ENCODE measurements around the gene RMND1. TPM values are rescaled to one million over a fixed set of nuclear protein-coding genes. Genes with fewer than 3 reads are reported as not detected.

Gene RMND1
- total RNA-seq, 1 donor from 2014 or later: 27.4 TPM

DNA sequence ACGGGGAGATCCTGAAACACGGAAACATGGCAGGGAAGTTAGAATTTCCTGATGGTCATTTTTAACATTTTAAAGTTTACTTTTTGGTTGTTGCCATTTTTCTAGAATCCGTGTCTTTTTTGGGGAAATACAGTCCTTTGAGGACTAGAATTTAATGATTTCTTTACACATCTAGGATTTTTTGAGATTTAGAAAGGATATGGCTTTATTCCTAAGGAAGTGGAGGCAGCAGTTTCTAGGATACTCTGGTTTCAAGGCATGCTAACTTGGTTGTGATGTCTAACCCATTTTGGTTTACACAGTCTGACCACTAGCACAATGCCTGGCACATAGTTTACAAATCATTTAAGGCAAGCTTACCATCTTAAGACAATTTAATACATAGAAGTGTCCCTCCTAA lies 59.5 kb downstream of the RMND1 start:
- Mint-ChIP-seq H3K4me1 (peaks cover 57% of the 10 kb centered on the region), H3K27ac (ENCODE audit: unreplicated experiment) (peak overlapping the region; percentile 89), H3K9me3 (no peaks in the 10 kb centered on the region), H3K27me3 (ENCODE audit: low read depth) (no peaks in the 10 kb centered on the region), H3K36me3 (ENCODE audit: low read depth) (peaks cover 5% of the 10 kb centered on the region), H3K4me3 (peak overlapping the region; percentile 92)
- DNase-seq (ENCODE audit: low read depth, low spot score): no peak
- TF ChIP-seq, protein P1, sequence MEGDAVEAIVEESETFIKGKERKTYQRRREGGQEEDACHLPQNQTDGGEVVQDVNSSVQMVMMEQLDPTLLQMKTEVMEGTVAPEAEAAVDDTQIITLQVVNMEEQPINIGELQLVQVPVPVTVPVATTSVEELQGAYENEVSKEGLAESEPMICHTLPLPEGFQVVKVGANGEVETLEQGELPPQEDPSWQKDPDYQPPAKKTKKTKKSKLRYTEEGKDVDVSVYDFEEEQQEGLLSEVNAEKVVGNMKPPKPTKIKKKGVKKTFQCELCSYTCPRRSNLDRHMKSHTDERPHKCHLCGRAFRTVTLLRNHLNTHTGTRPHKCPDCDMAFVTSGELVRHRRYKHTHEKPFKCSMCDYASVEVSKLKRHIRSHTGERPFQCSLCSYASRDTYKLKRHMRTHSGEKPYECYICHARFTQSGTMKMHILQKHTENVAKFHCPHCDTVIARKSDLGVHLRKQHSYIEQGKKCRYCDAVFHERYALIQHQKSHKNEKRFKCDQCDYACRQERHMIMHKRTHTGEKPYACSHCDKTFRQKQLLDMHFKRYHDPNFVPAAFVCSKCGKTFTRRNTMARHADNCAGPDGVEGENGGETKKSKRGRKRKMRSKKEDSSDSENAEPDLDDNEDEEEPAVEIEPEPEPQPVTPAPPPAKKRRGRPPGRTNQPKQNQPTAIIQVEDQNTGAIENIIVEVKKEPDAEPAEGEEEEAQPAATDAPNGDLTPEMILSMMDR (conservative IDR thresholded peaks at IDR 0.05): no peak

DNA sequence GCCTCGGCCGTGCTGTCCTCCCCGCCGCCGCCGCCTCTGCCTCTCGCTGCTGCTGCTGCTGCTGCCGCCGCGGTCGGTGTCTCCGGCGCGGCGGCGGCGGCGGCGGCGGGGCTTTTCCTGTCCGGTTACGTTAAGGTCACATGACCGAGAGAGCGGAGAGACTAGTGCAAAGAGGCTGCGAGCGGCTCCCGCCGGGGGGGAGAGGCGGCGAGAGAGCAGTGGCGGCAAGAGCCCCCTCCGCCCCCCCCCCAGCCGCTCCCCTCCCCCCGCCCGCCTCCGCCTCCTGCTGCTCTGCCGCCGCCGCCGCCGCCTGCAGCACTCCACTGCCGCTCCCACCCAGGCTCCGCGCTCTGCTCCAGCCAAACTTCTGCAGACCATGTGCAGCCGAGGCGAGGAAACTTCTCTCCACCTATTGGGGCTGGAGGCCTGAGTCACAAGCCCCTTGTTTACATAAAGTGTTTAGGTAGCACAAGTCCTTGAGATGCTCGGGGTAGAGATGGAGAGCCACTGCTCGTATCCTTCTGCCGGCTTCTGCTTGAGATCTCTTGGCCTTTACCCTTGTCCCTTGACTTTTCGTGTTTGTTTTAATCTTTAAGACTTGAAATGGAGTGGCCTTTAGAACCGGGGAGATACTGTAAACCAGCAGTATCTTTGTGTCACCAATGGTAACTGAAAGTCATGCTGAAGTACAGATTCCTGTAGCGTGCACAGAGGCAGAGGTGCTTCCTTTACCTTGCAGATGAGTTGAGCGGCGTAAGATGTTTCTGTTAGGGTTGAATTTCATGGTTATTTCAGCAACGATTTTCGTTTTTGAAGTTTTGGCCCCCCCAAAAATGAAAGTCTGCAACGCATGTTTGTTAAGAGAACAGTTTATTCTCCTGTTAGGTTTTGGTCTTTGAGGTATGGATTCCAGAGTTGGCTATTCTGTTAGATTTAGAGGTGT lies 60.2 kb downstream of the RMND1 start, which contains the start of gene ZBTB2:
ZBTB2 (minus strand) TSS at position 89 of the 943 bp plus-strand sequence. CDS start 17,922 bp downstream, outside the sequence.
- H3K27ac Mint-ChIP-seq (ENCODE audit: unreplicated experiment): peak within 1 kb of the TSS; percentile 89
- H3K4me3 Mint-ChIP-seq: peak within 1 kb of the TSS; percentile 92
- no peaks in the 10 kb centered on the region for H3K27me3 Mint-ChIP-seq (ENCODE audit: low read depth)
- no peaks in the 10 kb centered on the region for H3K9me3 Mint-ChIP-seq
- H3K4me1 Mint-ChIP-seq: peaks cover 58% of the 10 kb centered on the region
- TF ChIP-seq, protein P1 (conservative IDR thresholded peaks at IDR 0.05): no peak
- DNase-seq (ENCODE audit: low read depth, low spot score): peak; percentile 49
- peaks cover 2% of the 10 kb centered on the region for H3K36me3 Mint-ChIP-seq (ENCODE audit: low read depth)

DNA sequence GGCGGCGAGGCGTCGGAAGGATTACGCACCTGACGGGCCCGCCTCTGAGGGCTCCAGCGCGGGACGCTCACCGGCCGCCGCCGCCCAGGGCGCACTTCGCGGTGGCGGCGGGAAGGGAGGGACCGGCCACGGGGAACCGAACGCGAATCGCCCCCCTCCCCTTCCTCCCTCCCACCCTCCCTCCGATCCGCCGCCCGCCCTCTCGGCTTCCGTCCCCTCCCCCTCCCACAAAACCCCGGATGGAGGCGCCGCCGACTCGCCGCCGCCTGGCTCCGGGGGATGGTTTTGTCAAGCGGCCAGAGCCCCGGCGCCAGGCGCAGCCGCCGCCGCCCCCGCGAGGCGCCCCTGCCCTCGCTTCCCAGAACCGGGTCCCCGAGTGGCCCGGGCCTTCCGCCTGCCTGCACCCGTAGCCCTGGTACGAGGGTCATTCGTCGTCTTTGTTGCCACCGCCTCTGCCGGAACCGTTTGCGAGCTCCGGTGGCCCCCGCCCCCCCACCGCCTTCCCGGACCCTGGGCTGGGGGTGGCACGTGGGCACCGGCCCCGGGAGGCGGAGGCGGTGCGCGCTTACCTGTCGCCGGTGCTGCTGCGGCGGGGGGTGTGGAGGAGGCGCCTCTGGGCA lies 61.0 kb downstream of the RMND1 start:
- H3K27ac Mint-ChIP-seq (ENCODE audit: unreplicated experiment): no peak overlapping the region
- peaks cover 51% of the 10 kb centered on the region for H3K4me1 Mint-ChIP-seq
- no peaks in the 10 kb centered on the region for H3K9me3 Mint-ChIP-seq
- no peaks in the 10 kb centered on the region for H3K36me3 Mint-ChIP-seq (ENCODE audit: low read depth)
- no peaks in the 10 kb centered on the region for H3K27me3 Mint-ChIP-seq (ENCODE audit: low read depth)
- peak; percentile 78 for DNase-seq (ENCODE audit: low read depth, low spot score)
- no peak overlapping the region for H3K4me3 Mint-ChIP-seq
- TF ChIP-seq, protein P1 (conservative IDR thresholded peaks at IDR 0.05): no peak

DNA sequence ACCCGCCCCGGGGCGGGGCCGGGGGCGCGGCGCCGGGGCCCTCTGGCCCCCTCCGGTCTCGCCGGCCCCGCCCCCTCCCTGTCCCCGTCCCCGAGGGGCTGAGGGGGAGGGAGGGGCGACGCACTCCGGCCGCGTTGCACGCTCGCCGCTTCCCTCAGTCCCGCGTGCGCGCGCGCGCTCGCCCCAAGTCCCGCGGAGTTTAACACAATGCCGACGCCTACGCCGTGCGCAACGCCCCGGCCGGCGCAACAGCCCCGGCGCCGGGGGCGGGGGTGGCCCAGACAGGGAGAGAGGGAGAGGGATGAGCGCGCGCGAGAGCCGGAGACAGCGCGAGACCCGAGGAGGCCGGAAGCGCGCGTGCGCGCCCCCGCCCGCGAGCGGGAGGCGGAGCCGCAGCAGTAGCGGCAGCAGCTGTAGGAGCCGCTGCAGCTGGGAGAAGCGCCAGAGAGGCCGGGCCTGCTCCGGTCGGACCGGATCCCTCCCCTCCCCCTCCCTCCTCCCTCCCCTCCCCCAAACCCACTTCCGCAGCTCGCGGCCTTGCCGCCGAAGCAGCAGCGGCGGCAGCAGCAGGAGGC lies 61.6 kb downstream of the RMND1 start:
- H3K9me3 Mint-ChIP-seq: no peaks in the 10 kb centered on the region
- H3K36me3 Mint-ChIP-seq (ENCODE audit: low read depth): no peaks in the 10 kb centered on the region
- H3K4me3 Mint-ChIP-seq: peak overlapping the region; percentile 85
- H3K27ac Mint-ChIP-seq (ENCODE audit: unreplicated experiment): no peak overlapping the region
- peak; percentile 94 for DNase-seq (ENCODE audit: low read depth, low spot score)
- H3K4me1 Mint-ChIP-seq: peaks cover 49% of the 10 kb centered on the region
- TF ChIP-seq, protein P1 (conservative IDR thresholded peaks at IDR 0.05): no peak
- H3K27me3 Mint-ChIP-seq (ENCODE audit: low read depth): no peaks in the 10 kb centered on the region

DNA sequence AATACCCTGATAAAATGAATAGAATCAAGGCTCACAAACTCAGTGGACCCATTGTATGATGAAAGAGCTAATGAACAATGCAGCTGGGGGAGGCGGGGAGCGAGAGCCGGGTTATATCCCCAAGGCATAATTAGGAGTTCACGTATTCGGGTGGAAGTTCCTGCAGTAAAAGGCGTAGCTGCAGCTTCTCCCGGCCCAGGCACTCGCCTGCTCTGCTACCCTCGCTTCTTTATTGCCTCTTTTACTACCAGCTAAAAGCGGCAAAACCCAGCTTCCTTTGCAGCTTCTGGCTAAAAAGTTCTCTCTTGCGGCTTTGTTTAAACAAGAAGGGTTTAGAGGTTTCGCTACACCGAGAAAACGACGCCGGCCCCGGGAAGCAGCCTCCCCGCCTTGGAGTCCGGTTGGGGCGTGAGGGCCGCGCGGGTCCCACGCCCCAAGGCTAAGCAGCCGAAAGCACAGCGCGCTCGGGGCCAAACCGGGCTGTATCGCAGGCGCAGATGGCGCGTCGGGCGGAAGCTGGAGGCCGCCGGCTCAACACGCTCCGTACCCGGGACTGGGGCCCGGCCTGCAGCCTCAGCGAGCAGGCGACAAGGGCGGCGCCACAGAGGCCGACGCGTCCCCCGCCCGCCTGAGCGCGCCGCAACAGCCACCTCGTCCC lies 62.2 kb downstream of the RMND1 start:
- no peaks in the 10 kb centered on the region for H3K36me3 Mint-ChIP-seq (ENCODE audit: low read depth)
- H3K4me1 Mint-ChIP-seq: peaks cover 45% of the 10 kb centered on the region
- TF ChIP-seq, protein P1 (conservative IDR thresholded peaks at IDR 0.05): no peak
- H3K9me3 Mint-ChIP-seq: no peaks in the 10 kb centered on the region
- DNase-seq (ENCODE audit: low read depth, low spot score): peak; percentile 49
- H3K27ac Mint-ChIP-seq (ENCODE audit: unreplicated experiment): peak overlapping the region; percentile 93
- H3K27me3 Mint-ChIP-seq (ENCODE audit: low read depth): no peaks in the 10 kb centered on the region
- H3K4me3 Mint-ChIP-seq: peak overlapping the region; percentile 96

All from neural crest cell (in vitro differentiated cells).